Activated CD4-positive, CD25-positive, alpha-beta regulatory T cell (primary cell): ENCODE data around the gene OVOL3.
"Not testable (repeated sequence)": the region's sequence is repeated elsewhere in the genome, so short reads cannot be mapped to it uniquely, and the experiment has no call there.

Source experiments
- DNase-seq, 4 experiments: peaks; one replicate each; lab custom pipeline; 2025; lab: John Stamatoyannopoulos, UW

The OVOL3 gene

DNA sequence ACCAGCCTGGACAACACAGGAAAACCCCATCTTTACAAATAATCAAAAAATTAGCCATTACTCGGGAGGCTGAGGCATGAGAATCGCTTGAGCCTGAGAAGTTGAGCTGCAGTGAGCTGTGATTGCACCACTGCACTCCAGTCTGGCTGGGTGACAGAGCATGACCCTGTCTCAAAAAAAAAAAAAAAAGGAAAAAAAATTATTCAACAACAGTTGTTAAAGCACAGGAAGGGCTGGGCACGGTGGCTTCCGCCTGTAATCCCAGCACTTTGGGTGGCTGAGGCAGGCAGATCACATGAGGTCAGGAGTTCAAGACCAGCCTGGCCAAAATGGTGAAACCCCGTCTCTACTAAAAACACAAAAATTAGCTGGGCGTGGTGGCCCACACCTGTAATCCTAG is 20.3 kb downstream of the OVOL3 start:
- DNase-seq: not testable (repeated sequence)

DNA sequence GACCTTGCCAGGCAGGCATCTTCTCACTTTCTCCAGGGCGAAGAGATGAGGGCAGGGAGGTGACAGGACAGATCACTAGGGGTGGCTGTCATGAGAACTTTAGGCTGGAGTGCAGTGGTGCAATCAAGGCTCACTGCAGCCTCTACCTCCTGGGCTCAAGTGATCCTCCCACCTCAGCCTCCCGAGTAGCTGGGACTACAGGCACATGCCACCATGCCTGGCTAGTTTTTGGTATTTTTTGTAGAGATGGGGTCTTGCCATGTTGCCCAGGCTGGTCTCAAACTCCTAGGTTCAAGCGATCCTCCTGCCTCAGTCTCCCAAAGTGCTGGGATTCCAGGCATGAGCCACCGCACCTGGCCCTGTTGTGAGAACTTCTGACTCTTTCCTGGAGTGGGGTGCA is 23.9 kb downstream of the OVOL3 start:
- DNase-seq: not testable (repeated sequence)

DNA sequence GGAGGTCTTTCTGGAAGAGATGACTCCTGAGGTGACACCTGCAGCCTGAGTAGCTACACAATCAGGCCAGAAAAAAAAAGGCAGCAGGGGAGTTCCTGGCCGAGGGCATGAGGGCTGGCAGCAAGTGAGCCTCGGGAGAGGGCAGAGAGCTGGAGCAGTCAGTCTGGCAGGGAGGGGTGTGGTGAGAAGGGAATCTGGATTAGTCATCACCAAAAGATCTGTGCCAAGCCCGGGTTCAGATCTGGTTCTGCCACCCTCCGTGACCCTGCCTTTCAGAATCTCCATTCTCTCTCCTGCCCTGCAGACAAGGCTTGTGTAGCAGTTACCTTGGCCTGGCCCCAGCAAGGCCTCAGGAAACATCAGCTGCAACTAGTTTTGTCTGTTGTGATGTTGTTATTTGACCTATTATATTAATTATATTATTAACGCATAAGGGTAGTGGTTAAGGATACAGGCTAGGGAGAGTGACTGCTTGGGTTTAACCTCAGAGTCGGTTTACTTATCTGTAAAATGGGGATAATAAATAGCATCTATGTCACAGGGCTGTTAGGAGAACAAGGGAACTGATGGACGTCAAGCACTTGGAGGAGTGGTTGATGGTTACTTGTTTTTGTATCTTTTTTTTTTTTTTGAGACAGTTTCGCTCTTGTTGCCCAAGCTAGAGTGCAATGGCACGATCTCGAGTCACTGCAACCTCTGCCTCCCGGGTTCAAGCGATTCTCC is 26.2 kb downstream of the OVOL3 start:
- no peak for DNase-seq

DNA sequence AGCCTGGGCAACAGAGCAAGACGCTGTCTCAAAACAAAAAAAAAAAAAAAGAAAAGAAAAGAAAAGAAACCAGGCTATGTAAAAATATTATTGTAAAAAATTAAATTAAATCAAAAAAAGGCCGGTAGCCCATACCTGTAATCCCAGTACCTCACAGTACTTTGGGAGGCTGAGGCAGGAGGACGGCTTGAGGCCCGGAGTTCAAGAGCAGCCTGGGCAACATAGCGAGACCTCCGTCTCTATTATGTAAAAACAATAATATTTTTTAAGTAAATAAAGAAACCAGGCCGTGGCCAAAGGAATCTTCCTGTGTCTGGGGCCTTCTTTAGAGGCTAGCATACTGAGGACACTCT is 28.2 kb downstream of the OVOL3 start:
- no peak for DNase-seq

DNA sequence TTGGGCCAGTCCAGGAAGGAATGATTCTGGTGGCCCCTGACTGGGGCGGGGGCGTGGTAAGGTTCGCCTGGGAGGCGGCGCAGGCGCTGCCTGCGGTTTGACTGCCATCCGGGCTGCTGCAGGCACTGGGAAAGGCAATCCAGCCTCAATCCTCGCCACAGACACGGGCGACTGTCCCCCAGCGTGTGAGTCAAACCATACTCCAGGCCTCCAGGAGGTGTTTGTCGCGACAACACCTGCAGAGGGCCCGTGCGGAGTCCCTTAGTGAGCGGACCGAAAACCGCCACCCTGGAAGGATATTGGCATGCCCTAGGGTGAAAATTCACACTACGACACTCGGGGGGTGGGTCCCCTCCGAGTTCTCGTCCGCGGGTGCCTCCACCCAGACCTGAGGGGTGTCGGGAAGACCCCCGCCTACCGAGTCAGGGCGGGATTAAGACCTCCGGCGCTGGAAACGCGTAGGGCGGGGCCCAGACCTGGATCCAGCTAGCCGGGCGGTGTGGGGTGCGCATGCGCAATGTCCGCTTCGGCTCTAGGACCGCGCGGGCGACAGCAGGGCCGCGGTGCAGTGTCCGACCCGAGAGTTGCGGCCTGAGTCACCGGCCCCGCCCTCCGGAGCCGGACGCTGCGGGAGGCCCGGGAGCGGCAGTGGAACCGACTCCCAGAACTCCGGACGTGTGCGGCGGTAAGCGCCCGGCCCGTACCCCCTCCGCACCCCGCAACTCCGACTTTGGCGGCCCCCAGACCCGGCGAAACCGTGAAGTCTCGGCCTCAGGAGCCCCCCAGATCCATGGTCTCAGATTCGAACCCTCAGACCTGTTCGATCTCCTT is 28.7 kb downstream of the OVOL3 start, which contains the start of gene CAPNS1:
Gene CAPNS1, plus strand, starts transcription at position 594 of the 831 bp plus-strand sequence. CDS start 946 bp downstream, outside the sequence.
- DNase-seq: peak; percentile 77 to 82 (median 80)

DNA sequence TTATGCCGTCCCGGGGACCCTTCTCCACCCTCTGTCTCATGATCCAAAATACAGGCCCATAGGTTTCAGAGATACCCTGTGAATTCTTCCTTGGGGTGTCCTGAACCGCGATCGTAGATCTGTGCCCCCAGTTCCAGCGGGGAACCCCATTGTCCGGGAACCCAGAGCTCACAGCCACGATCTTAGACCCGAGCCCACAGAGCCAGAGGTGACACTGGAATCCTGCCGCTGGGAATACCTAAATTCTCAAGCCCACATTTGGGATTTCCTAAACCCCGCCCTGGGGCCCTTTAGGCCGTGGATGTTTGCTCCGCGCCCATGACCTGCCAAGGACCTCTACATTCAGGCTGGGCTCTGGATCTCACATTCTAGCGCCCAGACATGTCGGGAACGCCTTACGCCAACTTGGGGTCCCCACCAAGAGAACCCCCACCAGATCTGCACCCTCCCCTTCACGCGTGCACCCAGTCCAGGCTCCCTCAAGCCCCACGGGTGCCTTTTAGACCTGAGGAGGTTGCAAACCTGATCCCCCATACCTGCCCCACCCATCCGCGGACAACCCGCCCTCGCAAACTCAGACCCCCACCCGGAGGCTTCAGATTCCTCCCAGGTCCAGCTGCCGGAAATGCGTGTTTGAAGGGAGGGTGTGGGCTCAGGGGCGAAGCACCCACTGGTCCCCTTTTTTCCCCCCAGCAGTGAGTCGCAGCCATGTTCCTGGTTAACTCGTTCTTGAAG is 29.5 kb downstream of the OVOL3 start:
- DNase-seq: peak in 1 of 4 experiments; percentile 54

DNA sequence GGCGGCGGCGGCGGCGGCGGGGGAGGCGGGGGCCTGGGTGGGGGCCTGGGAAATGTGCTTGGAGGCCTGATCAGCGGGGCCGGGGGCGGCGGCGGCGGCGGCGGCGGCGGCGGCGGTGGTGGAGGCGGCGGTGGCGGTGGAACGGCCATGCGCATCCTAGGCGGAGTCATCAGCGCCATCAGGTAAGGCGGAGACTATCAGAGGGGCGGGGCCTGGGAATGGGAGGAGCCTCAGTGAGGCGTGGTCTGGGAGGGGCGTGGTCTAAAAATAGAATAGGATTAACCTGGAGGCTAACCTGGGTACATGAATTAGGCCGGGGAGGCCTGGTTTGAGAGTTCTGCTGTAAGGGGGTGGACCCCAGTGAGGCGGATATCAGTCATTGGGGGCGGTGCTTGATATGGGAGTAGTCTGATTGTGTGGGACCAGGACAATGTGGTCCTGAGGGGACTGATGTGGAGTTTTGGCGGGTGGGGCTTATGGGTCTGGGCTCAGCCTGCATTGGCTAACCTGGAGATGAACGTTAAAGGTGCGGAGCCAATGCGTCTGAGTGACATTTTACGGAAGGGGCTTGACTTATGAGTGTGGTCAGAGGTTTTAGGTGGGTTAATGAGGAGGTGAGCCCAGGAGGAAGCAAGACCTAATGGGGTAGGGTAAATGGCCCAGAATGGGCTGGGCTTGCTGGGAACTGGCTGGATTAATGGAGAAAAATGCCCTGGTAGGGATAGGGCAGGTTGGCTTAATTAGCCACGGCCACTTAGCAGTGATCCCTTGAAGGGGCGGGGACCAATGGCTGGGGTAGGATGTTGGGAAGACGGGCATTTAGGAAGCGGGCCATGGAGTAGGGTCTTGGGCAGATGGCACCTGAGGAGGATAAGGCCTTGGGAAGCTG is 30.3 kb downstream of the OVOL3 start:
- peak; percentile 69 to 89 (median 76) for DNase-seq

DNA sequence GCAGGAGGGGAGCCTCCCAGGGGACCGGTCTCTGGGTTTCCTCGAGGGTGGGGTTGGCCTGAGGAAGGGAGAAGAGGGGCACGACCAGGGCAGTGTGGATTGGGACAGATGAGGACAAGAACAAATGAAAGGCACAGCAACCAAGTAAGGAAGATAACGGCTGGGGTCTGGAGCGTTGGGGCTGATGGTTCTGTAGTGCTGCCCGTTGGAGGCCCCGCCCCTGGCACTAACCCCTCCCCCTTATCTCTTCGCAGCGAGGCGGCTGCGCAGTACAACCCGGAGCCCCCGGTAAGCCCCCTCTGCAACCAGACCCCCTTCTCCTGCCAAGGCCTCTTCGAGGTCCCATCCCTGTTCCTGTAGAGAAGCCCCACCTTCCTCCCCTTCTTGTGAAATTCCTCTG is 31.1 kb downstream of the OVOL3 start:
- no peak for DNase-seq

DNA sequence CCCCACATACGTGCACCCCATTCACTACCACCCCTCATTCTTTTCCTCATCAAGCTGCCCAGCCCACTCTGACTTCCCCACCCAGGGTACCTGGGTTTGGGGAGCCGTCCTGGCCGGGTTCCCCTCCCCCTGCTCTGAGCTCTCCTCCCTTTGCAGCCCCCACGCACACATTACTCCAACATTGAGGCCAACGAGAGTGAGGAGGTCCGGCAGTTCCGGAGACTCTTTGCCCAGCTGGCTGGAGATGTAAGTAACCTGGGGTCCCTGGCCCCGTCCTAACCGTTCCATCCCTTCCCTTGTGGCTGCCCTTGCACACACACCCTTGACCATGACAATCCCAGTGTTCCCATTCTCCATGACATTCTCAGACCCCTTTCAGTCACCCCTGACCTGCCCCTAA is 31.6 kb downstream of the OVOL3 start:
- DNase-seq: no peak

DNA sequence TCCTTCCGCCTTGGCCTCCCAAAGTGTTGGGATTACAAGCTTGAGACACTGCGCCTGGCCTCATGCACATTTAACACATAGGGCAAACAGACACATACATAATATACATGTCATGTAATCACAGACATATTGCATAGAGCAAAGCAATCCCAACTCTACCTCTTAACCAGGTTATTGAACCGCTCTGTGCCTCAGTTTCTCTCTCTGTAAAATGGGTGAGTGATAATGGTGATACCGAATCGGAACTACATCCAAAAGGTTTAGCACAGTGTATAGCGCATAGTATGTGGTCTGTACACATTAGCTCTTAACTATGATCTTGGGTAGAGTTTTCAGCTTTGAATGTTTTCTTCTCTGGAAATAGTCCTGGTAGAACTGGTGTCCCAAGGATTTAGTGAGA is 33.7 kb downstream of the OVOL3 start:
- DNase-seq: no peak

DNA sequence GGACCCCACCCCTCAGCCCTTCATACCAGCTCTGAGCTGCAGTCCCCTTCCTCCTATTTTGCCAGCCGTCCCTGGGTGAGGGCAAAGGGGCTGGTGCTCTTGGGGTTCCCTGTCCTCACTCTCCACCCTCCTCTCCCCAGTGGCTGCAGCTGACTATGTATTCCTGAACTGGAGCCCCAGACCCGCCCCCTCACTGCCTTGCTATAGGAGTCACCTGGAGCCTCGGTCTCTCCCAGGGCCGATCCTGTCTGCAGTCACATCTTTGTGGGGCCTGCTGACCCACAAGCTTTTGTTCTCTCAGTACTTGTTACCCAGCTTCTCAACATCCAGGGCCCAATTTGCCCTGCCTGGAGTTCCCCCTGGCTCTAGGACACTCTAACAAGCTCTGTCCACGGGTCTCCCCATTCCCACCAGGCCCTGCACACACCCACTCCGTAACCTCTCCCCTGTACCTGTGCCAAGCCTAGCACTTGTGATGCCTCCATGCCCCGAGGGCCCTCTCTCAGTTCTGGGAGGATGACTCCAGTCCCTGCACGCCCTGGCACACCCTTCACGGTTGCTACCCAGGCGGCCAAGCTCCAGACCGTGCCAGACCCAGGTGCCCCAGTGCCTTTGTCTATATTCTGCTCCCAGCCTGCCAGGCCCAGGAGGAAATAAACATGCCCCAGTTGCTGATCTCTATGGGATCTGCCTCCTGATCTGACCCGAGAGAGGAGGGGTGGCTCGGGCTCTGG is 38.9 kb downstream of the OVOL3 start:
- DNase-seq: no peak

DNA sequence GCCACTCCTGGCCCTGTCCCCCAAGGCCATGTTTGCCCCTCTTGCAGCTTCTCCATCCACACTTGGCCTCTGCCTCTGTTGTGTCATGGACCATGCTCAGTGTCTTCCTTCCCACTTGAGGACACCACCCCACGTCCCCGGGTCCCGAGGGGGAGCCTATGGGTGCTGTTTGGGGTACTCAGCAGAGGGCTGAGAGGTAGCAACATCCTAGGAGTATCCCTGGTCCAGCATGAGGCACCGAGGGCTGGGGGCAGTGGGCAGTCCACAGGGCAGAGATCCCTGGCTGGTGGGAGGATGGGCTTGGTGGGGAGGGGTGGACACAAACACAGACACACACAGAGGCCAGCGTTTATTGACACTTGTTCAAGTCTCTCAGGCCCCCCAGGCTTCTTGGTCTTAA is 39.6 kb downstream of the OVOL3 start:
- no peak for DNase-seq

DNA sequence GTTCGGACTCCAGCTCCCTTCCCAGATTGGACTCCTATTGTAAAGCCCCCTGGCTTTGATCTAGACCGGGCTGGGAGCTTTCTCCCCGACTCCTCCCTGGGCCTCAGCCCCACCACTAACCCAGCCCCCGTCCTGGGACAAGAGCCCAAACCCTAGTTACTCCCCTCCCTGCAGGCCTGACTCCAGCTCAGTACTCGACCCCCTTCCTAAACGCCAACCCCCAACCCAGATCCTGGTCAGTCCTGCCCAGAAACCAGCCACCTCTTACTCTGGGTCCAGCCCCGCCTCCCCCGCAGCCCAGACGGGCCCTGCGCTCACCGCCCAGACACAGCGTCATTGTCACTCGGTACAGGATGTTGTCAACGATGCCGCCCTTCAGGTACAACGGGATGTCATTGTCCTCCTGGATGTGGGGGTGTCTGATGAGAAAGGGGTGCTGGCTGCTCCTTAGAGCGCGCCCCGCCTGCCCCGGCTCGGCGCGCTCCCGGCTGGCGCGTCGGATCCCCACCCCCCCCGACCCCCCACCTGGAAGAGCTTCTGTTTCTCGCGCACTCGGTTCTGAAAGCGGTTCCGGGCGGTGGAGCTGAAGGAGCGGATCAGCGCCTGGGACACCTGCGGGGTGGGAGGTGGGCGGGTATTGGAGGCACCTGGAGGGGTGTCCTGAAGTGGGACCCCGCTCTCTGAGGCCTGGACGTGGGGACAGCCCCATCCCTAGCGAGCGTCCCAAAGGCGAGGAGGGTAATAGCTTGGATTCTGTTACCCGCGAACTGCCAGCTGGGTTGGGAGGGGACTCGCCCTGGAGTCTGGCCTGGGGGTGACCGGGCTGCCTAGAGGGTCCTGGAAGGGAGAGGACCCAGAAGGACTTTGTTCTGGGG is 40.4 kb downstream of the OVOL3 start:
- no peak for DNase-seq

DNA sequence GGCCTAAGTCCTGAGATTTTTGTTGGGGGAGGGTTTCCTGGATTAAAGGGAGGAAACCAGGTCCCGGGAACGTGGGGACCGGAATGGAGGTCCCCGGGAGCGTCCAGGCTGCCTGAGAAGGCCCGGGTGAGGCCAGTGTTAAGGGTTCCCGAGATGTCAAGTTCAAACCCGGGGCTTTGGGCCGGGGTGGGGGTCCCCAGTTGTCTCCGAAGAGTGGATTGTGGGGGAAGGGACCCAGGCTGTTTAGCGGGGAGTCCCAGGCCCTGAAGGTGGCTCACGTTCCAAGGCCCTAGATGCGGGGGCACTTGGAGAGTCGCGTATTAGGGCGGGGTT is 41.0 kb downstream of the OVOL3 start:
- DNase-seq: no peak

DNA sequence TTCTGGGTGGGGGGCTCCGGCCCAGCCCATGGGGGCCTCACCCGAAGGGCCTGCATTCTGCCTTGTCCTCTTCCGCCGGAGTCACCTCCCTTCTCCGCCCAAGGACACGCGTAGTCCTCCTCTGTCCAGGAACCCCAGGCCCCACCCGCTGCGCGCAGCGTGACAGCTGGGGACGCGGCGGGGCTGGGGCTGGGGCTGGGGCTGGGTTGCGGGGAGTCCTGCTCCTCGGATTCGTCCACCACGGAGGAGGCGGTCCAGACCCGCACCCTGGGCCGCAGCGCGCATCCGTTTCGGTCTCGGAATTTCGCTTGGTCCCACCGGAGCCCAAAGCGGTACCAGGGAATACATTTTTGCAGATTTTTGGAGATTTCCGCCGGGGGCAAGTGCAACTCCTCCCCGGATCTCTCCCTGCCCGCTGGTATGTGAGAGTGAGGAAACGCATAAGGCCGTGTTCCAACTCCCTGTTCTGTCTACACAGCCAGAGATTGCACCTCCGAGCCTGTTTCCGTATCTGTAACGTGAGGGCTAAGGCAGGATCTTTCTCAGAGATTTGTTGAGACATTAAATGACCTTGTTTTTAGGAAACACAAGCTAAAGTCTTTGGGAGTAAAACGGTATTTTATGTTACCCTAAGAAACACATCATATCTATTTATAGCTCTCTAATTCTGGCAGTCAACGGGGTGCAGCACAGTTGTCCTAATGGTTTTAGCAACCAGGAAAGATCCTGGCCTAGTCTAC is 41.6 kb downstream of the OVOL3 start, which contains the start of gene COX7A1:
Gene COX7A1, minus strand, starts transcription at position 96 of the 740 bp plus-strand sequence. Its CDS starts 40 bp downstream, at position 56.
- no peak for DNase-seq

DNA sequence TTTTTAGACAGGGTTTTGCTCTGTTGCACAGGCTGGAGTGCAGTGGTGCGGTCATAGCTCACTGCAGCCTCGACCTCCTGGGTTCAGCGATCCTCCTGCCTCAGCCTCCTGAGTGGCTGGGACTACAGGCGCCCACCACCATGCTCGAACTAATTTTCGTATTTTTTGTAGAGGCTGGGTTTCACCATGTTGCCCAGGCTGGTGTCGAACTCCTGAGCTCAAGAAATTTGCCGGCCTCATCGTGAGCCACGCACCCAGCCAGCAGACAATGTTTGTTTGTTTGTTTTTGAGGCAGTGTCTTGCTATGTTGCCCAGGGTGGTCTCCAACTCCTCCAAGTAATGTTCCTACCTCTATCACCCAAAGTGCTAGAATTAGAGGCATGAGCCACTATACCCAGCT is 42.2 kb downstream of the OVOL3 start:
- no peak for DNase-seq

DNA sequence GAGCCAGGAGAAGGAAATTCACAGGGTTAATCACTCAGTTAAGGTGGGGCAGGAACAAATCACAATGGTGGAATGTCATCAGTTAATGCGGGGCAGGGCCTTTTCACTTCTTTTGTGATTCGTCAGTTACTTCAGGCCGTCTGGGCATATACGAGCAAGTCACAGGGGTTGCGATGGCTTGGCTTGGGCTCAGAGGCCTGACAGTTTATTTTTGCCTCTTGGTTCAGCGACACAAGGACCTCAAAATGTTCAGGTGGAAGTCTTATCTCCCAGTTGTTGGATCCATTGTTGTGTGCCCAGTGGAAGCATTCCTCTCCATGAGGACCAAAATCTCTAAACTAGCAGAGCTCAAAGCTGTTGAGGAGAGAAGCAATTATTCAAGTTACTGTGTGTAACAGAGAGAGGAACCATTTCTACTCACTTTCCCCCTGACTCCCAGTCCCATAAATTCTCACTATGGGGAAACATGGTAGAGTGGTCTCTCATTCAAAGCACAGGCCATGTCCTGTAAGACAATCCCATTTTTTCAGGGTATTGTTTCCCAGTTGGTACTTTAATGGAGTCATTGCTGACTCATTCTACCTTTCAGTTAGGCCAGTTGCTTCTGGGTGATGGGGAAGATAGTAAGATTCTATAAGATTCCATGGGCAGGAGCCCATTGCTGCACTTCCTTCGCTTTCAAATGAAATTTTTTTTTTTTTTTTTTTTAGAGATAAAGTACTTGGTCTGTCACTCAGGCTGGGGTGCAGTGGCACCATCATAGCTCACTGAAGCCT is 50.1 kb downstream of the OVOL3 start:
- no peak for DNase-seq
